Stimulated activated naive CD4-positive, alpha-beta T cell treated with Interleukin-2 at 50 U/mL for 16 hours (primary cell): Measurements from ENCODE around the gene TIMM50.
"Not testable (repeated sequence)": the region's sequence is repeated elsewhere in the genome, so short reads cannot be mapped to it uniquely, and the experiment has no call there.

Experiments used
- DNase-seq: peaks from one replicate; lab custom pipeline; 2025; lab: John Stamatoyannopoulos, UW

Gene TIMM50

DNA sequence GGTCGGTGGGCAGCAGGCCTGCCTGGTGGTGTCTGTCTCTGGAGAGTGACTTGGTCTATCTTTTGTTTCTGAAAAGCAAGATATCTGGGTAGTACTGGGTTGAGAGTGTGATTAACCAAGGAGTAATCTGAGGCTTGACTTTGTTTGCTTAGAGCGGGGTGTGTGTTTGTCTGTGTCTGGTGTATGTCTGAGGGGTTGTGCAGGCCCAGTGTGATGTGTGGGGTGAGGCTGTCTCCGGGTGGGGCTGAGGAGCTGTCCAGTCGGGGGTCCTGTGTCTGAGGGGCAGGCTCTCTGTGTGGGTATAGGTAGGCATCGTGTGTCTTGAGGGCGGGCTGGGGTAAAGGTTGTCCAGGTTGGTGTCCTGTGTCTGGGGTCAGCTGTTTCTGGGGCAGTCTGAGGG lies 11.1 kb upstream of the TIMM50 start:
- no peak for DNase-seq

GRCh38 chr19:39470724-39471339 lies 9.8 kb upstream of the TIMM50 start:
- DNase-seq = no peak

- no peak for DNase-seq
These were observed 8.7 kb upstream of the TIMM50 start for GRCh38 chr19:39471756-39472536.

DNA sequence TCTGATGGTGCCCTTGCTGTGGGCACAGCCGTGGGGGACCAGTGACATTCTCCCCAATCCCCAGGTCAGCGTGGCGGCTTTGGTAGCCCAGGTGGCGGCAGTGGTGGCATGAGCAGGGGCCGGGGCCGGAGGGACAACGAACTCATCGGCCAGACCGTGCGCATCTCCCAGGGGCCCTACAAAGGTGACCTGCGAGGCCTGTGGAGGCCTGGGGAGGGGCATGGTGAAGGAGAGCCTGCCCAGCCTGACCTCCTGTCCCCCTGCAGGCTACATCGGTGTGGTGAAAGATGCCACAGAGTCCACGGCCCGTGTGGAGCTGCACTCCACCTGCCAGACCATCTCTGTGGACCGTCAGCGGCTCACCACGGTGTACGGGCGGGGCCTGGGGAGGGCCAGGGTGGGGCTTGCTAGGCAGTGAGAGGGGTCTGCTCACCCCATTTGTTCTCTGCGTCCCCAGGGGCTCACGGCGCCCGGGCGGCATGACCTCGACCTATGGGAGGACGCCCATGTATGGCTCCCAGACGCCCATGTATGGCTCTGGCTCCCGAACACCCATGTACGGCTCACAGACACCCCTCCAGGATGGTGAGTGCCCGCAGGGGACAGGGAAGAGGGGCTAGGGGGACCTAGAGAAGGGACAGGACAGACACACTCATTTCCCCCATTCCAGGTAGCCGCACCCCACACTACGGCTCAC lies 7.7 kb upstream of the TIMM50 start:
- no peak for DNase-seq

DNA sequence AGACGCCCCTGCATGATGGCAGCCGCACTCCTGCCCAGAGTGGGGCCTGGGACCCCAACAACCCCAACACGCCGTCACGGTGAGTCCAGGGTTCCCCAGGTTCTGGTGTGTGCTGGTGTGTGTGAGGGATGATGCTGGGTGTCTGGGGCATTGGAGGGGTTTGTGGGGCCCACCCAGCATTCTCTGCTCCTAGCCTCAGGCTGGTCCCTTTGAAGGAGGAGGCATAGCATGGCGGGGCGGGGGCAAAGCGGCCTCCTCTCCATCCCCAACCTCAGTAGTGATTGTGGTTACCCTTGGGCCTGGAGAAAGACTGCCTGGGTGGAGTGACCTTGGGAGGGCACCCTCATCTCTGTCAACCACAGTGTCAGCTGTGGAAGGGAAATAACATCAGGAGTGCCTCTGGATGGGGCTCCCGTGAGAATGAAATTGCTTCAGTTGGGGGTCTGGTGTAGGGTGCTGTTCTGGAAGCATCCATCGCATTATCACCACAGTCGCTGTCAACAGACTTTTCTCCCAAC lies 7.1 kb upstream of the TIMM50 start:
- no peak for DNase-seq

DNA sequence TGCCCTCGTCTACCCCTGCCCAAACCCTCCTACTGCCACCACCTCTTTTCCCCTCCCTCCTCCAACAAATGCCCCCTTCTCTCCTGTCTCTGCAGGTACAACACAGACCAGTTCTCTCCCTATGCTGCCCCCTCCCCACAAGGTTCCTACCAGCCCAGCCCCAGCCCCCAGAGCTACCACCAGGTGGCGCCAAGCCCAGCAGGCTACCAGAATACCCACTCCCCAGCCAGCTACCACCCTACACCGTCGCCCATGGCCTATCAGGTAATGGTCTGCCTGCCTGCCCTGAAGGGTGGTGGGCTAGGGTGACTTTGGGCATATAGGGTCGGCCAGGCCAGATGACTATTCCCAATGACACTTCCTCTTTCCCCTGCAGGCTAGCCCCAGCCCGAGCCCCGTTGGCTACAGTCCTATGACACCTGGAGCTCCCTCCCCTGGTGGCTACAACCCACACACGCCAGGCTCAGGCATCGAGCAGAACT lies 6.5 kb upstream of the TIMM50 start:
- DNase-seq = peak; percentile 72

GRCh38 chr19:39475748-39476147 lies 4.9 kb upstream of the TIMM50 start:
- DNase-seq = no peak

DNA sequence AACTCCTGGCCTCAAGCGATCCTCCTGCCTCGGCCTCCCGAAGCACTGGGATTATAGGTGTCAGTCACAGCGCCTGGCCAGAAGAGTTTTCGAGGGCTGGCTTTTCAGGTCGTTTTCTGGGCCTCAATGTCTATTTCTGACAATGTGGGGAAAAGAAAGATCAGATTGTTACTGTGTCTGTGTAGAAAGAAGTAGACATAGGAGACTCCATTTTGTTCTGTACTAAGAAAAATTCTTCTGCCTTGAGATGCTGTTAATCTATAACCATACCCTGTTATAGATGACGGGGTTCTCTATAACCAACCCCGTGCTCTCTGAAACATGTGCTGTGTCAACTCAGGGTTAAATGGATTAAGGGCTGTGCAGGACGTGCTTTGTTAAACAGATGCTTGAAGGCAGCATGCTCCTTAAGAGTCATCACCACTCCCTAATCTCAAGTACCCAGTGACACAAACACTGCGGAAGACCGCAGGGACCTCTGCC lies 1.3 kb upstream of the TIMM50 start:
- not testable (repeated sequence) for DNase-seq

GRCh38 chr19:39479916-39480315 lies 722 bp upstream of the TIMM50 start:
- DNase-seq = no peak

GRCh38 chr19:39481229-39481545 lies 549 bp downstream of the TIMM50 start:
- no peak for DNase-seq

DNA sequence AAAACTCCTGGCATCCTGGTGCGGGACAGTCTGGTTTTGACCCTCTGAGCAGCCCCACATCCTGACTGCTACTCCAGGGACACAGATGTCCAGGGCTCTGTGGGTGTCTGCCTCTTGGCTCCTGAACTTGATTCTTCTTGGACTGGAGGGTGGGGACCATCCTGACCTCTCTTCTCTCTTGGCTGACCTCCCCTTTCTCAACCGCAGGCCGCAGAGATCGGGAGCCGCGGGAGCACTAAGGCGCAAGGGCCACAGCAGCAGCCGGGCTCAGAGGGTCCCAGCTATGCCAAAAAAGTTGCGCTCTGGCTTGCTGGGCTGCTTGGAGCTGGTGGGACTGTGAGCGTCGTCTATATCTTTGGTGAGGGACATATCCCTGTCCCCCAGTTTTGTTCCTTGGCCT lies 1.0 kb downstream of the TIMM50 start:
- no peak for DNase-seq

- no peak for DNase-seq
These were observed 2.5 kb downstream of the TIMM50 start for GRCh38 chr19:39483141-39483540.

DNA sequence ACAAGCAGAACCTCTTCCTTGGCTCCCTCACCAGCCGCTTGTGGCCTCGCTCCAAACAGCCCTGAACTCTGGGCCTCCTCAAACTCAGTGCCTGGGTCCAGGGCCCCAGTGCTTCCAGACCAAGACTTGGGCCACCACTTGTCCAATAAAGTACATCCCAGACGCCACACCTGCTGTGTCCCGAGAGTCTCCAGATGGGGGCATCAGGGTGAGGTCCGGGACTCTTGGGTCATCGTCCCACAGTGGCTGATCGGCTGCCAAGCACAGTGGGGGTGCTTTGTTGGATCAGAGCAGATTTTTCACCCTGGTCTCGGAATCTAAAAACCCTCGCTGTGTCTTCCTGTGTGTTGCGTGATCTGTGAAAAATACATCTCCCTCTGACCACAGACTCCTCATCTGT lies 9.1 kb downstream of the TIMM50 start:
- no peak for DNase-seq

- DNase-seq = no peak
These were observed 11.6 kb downstream of the TIMM50 start for GRCh38 chr19:39492225-39492624.

DNA sequence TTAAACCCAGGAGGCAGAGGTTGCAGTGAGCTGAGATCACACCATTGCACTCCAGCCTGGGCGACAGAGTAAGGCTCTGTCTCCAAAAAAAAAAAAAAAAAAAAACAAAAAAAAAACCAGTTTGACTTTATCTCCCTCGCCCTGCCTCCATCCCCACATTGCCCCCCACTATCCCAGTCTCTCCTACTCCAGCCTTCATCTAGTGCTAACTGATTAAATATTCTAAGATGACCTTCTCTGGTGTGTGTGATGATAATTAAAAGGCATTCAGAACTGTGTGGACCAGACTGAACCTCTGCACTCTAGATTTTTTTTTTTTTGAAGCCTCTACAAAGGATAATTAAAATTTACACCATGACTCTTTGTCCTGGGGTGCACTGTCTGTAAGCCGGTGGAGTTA lies 12.2 kb downstream of the TIMM50 start:
- no peak for DNase-seq

DNA sequence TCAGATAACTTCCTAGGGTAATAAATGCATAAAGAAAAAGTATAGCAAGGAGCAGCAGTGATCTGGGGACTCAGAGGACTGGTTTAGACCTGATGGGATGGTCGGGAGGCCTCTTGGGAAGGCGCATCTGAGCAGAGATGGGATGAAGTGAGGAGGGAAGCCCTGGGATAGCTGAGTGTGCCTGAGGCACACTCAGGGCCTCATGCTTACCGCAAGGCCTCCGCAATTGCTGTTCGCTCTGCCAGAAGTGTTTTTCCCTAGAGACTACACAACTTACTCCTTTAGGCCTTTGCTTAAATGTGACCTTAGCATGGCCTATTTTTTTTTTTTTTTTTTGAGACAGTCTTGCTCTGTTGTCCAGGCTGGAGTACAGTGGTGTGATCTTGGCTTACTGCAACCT lies 14.0 kb downstream of the TIMM50 start:
- no peak for DNase-seq

DNA sequence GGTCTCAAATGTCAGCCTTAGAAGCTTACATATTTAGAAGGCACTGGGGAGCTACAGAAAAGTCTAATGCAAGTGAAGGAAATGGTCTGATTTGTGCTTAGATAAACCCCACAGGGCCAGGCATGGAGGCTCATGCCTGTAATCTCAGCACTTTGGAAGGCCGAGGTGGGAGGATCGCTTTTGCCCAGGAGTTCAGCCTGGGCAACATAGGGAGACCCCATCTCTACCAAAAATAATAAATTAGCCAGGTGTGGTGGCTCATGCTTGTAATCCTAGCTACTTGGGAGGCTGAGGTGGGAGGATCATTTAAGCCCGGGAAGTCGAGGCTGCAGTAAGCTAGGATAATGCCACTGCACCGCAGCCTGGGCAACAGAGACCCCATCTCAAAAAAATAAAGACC lies 15.4 kb downstream of the TIMM50 start:
- no peak for DNase-seq

- no peak for DNase-seq
These were observed 17.0 kb downstream of the TIMM50 start for GRCh38 chr19:39497701-39497995.

DNA sequence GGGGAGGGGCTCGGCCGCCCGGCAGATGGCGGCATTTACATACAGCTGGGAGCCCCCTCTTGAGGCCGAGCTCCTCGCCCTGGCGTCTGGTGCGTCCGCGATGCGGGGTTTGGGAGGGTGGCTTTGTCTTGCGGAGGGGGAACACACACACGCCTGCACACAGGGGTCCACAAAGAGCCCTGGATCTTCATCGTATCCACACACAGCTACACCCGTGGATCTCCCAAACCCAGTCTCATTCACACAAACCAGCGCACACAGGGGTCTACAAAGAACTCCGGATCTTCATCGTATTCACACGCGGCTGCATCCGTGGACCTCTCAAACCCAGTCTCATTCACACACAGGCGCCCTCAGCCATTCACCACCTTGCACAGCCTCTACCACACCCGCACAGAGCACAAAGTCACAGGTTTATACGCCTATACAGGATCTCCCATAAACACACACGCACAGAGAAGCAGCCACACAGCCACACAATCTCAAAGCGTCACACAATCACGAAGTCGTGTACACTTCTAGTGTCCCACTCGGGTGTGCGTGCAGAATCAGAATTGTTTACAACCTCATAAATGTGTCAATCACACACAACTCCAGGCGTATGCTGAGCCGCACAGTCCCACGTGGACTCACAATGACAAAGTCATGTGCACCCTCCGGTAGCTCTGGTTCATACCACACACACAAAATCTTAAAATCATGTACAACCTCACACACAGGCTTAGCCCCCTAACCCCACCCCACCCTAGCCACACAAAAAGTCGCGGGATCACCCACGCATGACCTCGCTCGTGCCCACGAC lies 17.6 kb downstream of the TIMM50 start:
- DNase-seq = no peak

GRCh38 chr19:39498798-39499642 lies 18.4 kb downstream of the TIMM50 start, which contains the start of gene DLL3:
Gene DLL3 (plus strand): TSS chr19:39498947. CDS start chr19:39498975, 28 bp downstream.
- DNase-seq = peak; percentile 21

DNA sequence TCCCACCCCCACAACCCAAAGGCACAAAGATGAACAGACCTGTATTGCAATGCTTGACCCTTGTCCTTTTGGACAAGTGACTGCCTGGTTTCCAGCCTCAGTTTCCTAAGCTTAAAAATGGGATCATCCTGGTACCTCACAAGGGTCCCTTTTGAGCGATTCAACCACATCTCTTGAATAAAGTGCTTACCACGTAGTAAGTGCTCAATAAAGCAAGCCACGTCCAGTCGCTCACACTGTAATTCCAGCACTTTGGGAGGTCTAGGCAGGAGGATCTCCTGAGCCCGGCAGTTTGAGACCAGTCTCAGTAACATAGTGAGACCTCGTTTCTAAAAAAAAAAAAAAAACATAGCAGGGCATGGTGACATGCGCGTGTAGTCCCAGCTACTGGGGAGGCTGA lies 19.3 kb downstream of the TIMM50 start:
- no peak for DNase-seq
